G401 (cell line): ENCODE results near the gene GALNT13. TPM values are rescaled to one million over a fixed set of nuclear protein-coding genes. Genes with fewer than 3 reads are reported as not detected.

Source experiments
- DNase-seq: peaks from one replicate; pipeline ENCODE4 v3.0.0-alpha.2; 2015; ENCODE audit warnings: low spot score
- in situ Hi-C: cut with HindIII; loops from 2 replicates; pipeline ENCODE4 v1.10.0; 2016; ENCODE audit warnings: low sequenced_read_pairs, mixed read lengths
- total RNA-seq: library from RNA; depleted of rRNA; stranded (reverse); fragments of >200 nt; shearing (Covaris generic); gene quantifications from 2 replicates; pipeline ENCODE4 v1.2.3, GENCODE V29; 2014; rRNA removed

GALNT13 gene
- total RNA-seq = 10.5 and 22.8 TPM in 2 replicates

DNA sequence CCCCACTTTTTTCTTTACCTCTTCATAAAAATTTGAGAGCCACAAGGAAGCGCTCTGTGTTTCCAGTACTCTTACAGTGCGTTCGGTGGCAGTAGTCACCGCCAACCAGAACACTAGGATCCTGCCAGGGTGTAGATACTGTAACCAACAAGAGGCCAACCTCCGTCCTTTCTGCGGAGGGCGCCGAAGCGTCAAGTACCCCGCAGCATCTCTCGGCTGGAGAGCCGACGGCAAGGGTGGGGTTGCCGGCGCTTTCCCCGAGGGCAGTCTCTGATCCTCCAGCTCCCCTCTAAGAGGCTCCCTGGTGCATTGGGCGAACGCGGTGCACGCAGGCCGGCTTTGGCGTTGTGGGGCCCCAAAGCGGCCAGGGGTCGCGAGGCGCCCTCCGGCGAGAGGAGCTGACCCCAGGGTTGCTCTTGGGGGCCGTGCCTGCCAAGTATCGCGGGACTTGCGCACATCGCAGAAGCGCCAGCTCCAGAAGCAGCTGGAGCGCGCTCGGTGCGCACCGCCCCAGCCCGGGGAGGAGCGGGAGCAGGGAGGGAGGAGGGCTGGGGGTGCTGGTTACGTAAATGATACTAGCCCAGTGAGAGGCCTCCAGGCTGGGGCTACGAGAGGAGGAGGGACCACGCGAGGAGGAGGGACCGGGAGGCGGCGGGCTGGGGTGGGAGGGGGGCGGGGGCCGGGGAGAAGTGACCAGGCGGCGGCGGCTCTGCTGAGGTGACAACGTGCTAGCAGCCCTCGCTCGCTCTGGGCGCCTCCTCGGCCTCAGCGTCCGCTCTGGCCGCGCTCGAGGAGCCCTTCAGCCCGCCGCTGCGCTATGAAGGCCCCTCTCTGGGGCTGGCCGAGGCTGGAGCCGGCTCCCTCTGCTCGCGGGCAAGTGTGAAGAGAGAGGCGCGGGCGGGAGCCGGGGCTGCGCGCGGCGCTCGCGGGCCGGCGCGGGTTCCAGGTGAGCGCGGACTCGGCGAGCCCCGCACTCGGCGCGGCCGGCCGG is at the start of gene GALNT13:
GALNT13 (plus strand) TSS at position 692 of the 991 bp plus-strand sequence.
- DNase-seq = peak; percentile 97
- in situ Hi-C loops = no loop called here

DNA sequence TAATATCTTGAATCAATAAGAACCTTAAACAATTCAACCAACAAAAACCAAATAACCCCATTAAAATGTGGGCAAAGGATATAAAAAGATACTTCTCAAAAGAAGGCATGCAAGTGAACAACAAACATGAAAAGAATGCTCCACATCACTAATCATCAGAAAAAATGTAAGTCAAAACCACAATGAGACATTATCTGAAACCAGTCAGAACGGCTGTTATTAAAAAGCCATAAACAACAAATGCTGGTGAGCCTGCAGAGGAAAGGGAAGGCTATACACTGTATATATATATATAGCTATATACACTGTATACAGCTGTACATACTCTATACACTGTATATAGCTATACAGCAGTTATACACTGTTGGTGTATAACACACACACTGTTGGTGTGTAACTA is 47.8 kb upstream of the GALNT13 start:
- no peak for DNase-seq
- in situ Hi-C loops = no loop called here

DNA sequence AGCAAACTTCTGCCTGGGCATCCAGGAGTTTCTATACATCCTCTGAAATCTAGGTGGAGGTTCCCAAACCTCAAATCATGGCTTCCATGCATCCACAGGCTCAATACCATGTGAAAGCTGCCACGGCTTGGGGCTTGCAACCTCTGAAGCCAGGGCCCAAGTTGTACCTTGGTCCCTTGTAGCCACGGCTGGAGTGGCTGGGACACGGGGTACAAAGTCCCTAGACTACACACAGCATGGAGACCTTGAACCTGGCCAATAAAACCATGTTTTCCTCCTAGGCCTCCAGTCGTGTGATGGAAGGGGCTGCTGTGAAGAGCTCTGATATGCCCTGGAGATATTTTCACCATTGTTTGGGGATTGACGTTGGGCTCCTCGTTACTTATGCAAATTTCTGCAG is 43.4 kb upstream of the GALNT13 start:
- no peak for DNase-seq
- in situ Hi-C loops = no loop called here

DNA sequence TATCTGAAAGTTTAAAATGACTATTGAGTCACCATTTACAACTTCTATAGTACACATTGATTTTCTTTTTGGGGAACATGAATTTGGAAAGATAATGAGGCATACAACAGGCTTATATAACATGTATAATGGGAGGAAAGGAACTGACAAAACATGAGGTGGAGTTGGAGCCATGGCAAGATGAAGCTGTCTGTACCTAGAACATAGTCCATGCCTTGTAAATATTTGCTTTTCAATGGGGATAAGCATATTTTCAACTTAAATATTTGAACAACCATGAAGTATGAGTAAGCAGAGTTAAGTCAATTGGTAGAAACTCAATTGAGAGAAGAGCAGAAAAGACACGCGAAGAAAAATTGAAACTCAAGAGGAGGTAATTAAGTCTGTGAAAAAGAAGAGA is 37.1 kb upstream of the GALNT13 start:
- in situ Hi-C loops = no loop called here
- no peak for DNase-seq

DNA sequence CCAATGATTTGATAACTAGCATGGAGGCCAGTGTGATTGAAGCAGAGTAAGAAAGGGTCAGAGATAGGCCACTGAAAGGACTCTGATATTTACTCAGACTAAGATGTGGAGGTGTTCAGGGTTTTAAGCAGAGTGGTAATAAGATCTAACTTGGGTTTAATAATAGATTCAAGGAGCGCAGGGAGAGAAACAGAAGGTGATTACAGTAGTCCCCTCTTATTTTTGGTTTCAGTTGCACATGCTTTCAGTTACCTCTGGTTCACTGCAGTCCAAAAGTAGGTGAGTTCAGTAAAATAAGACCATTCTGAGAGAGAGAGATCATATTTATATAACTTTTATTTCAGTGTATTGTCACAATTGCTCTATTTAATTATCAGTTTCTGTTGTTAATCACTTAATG is 13.5 kb upstream of the GALNT13 start:
- in situ Hi-C loops = no loop called here
- DNase-seq = no peak

DNA sequence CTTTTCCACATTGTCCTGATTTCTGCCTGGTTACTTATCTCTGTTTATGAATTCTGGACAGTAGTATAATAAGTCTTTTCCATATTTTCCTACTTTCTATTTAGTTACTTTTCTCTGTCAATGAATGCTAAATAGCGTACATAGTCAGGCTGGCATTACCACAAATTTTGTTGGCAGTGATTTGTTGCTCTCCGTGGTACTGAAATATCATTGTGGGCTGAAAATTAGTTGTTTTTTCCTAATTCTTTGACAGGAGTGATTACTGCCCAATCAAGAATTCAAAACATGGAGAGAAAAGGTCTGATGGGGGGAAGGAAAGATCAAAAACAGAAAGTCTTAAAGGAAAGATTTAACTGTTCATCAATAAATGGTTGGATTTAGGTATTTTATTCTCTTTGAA is 7.7 kb upstream of the GALNT13 start:
- no peak for DNase-seq
- in situ Hi-C loops = loop anchor here (5.0 kb wide), 1 partner anchor 62 kb away; no protein-coding TSS in a partner anchor

DNA sequence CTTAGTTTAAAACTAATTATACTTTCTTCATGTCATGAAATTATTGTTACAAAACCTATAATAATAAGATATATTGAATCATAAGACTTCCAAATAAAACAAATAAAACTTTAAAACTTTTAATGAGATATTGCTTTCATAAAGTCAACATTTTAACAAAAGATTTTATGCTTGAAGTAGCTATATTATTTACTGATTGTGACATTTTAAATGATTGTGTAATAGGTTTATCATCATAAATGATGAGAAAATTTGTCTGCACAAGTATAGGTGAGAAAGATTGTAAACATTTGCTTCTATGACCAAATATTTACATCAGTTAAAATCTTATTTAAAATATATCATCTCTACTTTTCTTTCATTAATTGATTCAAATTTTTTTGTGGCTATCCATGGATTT is 5.1 kb upstream of the GALNT13 start:
- in situ Hi-C loops = no loop called here
- DNase-seq = no peak

DNA sequence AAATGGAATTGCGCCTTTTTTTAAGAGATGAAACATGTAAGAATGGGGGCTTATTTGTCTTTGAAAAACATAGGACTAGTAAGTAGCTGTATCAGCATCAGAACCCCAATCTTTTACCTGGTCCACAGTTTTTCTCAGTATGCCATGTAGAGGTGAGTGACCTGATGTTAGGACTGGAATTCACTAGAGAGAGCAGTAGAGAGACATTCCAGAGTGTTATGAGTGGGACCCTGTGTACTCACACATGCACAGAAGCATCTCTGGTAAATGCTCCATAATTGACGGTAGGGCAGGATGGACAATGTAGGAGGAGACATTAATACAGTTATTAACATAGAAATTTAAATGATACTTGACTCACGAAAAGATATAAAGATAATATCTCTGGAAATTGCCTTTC is 1.4 kb upstream of the GALNT13 start:
- in situ Hi-C loops = no loop called here
- DNase-seq = peak; percentile 83

DNA sequence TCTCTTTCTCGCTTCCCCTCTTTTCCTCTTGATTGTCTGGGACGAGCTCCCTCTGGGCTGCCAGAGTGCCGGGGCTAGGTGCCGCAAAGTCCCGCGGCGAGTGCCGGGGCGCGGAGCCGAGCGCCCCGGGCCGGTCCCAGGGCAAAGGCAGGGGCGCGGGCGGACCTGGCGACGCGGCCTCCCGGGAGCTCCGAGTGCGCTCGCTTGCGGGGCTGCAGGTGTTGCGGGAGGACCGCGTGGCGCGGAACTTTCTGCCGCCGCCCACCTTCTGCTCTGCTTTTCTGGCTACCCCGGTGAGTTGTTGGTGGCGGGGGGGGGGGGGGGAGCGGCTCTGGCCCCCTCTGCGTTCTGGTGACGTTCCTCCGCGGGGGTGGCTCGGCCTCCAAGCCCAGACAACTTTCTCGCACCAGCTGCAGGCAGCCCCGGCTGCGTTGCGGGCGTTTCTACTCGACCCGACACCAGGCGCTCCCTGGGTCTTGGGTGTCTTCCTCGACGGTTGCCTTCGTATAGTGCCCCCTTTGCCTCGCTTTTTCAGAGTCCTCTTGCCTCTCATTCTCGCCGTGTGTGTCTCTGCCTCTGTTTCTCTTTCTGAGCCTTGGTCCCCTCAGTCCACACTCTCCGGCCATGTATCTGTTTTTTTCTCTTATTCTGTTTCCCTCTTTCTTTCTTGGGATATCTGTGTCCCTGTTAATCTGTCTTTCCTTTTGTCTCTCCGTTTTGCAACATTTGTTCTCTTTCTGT is 759 bp downstream of the GALNT13 start:
- in situ Hi-C loops = no loop called here
- peak; percentile 35 for DNase-seq

DNA sequence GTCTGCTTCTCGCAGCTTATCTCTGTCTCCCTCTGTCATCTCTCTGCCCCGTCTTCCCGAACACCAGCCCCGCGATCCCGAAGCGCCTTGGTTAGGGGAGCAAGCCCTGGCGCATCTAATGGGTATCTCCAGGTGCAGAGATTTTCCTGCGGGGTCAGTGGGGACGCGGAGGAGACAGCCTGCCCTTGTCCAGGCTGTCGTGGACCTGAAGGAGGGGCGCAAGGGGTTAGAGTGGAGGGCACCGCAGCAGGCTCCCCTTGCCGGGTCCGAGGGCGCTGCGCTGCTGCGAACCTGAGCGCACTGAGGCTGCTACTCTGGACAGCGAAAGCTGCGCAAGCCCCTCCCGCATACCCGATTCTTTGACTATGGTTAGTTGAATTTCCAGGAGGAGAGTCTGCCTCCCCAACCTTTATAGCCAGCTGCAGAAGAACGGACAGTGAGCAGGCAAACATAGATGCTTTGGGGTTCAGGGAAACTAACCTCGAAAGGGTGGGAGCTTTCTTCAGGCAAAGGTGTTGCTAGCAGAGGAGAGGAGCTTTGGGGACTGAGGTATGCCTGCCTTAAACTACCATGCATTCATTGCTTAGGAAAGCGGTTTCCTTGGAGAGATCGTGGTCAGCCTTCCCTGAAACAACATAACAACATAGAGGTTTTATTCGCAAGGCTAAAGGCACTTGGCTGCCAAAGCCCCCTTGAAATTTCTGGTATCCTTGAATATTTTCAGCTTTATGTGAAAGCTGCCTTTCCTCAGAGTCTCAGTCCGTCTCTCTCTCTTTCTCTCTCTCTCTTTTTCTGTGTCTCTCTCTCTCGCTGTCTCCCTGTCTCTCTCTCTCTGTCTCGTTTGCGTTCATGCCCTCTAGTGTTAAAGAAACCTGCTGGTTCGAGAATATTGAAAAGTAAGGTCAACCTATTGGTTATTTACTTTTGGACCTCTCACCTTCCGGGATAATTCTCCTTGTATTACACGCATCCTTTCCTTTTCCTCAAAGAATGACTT is 1.6 kb downstream of the GALNT13 start:
- DNase-seq = peak; percentile 75
- in situ Hi-C loops = no loop called here

DNA sequence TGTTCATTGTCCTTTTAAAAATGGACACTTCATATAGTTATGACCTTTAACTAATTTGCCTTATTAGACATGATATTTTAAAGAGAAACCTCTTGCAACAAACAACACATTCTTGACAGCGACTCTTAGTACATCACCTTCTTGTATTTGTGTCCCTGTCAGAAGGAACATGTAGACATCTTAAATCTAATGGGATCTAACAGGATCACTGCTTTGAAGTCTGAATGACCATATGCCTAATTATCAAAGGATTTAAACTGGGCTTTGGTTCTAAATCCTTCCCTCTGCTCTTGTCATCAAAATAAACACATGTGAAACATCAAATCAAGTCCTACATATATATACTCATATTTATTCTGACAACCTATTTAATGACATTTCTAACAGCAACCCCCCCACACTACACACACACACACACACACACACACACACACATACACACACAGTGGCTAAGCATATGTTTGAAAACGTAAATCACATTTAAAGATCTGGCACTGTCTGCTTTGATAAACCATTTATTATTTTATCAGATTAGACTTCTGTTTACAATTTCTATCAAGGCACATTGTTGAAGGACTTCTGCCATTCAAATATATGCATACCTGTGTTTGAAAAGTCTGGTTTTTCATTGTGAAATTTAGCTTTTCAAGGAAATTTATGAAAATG is 4.2 kb downstream of the GALNT13 start:
- peak; percentile 58 for DNase-seq
- in situ Hi-C loops = no loop called here

DNA sequence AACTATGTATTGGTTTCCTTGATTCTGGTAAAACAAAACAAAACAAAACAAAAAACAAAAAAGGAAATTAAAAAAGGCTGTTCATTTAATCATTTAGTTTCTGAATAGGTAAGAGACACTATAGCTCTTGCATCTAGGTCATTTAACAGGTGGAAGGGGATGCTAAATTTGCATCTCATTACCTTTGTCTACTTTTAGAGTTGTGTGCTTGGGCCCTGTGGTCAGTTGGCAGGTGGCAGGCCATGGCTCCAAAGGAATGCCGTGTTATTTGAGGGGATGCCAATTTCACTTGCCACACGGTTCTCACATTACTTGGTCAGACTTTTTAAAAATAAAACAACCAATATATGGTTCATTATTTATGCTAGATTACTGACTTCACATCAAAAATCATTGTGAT is 9.2 kb downstream of the GALNT13 start:
- in situ Hi-C loops = no loop called here

DNA sequence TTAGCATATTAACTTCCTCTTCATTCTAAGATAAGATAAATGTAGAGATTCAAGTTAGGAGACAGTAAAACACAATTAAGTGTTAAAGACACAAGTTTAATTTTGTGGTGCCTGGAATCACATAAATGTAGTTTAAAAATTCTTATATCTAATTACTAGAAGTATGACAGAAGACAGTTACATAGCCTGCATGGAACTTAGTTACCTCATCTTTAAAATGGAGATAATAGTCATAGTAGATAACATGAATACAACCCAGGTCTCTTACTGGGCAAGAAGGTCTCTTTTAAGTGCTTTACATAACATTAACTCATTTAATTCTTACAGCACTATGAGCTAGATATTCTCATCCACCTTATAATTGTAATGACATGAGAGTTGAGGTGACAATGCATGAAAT is 15.1 kb downstream of the GALNT13 start:
- no peak for DNase-seq
- in situ Hi-C loops = no loop called here

More for the DNA sequence above, 9.2 kb downstream of the GALNT13 start:
- DNase-seq = peak; percentile 96

DNA sequence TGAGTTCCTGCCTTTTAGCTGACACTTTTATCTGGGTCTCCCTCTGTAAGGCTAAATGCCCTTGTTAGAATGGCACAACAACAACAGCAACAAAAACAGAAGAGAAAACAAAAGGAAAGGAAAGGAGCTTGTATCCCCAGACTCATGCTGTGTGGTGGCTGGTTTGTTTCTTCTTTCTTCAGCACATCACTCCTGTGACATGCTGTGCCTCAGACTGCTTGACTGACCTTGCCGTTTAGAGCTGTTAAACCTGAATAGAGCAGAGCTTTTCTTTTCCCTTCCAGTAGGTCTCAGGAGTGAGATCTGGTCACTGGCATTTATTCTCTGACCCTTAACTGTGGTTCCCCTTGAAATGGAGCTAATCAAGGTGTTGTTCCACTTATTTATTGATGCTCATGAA is 18.9 kb downstream of the GALNT13 start:
- in situ Hi-C loops = no loop called here
- peak; percentile 72 for DNase-seq

DNA sequence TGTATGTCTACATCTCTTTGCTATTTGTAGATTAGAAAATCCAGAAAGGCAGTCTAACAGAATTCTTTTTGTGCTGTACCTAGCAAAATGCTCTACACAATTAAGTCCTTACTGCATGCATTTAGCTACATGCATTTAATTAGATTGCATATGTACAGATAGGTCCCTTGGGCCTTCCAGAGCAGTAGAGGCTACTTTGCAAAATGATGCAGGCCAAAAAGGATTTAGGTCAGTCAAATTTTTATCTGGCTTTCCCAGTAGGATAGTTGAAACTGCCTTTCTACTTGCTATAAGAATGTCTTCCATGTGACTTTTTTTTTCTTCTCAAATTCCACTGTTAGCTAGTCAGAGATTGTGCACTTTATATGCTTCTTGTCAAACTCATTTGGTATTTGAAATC is 19.3 kb downstream of the GALNT13 start:
- peak; percentile 50 for DNase-seq
- in situ Hi-C loops = no loop called here

DNA sequence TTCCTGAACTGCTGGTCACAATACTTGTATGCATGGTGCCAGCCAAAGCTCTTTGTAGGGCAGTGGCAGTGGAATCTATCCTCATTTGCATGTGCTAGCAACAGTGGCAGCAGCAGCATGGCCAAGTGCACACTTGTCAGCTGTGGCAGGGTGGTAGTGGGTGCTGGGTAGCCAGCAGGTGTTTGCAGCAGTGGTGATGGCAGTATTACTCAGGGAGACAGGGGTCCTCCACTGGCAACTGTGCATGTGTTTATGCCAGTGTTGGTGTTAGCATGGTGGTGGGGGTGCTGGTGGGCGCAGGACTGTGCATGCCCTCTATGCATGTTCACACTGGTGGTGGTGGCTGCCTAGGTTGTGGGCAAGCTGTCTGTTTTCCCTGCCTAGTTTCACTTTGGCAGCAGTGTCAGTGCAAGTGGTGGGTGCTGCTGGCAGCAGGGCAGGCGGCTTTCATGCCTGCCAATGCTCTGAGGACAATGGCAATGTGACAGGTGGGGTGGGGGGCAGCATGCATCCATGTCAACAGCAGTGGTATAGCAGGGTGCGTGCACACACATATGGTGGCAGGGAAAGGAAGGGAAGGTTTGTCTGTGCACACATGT is 41.2 kb downstream of the GALNT13 start:
- in situ Hi-C loops = no loop called here
- no peak for DNase-seq

DNA sequence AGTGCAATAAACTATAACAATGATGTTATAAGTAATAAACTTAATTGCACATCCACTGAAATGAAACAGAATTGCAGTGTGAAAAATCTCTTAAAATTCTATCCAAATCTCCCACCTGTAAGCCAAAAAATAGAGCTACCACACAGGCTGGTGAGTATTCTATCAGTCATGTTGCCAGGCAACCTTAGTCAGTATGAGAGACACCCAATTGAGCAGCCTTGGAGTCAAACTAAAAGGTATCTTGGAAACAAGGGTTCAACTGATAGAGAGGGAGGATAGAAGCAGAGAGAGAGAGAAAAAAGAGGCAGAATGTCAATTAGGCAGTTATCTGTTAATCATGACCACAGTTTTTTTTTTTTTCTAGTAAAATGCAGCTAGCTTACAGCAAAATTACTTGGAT is 45.8 kb downstream of the GALNT13 start:
- DNase-seq = peak; percentile 55
- in situ Hi-C loops = no loop called here

DNA sequence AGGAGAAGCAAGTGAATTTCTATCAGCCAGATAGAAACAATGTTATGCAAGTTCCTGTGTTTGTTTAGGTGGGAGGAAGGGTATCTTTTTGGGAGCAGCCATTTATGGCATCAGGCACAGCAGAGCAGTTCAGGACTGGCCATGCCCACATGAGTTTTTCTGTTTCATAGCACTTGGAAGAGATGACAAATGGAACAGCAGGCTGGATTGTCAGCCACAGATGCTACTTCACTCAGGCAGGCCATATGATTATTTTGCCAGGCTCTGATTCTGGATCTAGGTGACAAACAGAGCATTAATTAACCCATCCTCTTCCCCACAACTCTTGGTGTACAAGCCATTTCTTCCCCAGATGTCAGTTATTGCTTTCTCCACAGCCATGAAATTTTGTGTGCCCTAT is 63.8 kb downstream of the GALNT13 start:
- in situ Hi-C loops = no loop called here
- peak; percentile 93 for DNase-seq
